ENCODE data around the gene WNT9A. TPM values are rescaled to one million over a fixed set of nuclear protein-coding genes. Genes with fewer than 3 reads are reported as not detected.

Gene WNT9A
- total RNA-seq, 2 experiments from 2014 or later: not detected

DNA sequence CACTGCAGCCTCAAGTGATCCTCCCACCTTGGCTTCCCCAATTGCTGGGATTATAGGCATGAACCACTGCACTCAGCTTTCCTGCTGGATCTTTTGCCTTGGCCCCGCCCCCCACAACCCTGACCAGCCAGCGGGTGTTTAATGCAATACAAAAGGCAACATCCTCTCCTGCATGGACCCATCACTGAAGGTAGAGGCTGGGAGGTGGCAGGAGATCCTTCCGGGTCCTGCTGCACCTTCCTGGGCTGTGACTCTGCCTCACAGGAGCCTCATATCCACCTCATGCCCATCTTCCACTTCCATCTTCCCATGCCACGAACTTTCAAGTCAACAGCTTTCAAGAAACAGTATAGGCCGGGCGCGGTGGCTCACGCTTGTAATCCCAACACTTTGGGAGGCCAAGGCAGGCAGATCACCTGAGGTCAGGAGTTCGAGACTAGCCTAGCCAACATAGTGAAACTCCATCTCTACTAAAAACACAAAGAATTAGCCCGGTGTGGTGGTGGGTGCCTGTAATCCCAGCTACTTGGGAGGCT, 11.7 kb upstream of the WNT9A start:
- intact Hi-C loops (cut with micrococcal nuclease; ENCODE audit: unreplicated experiment): loop anchor here (5.0 kb wide), 1 partner anchor 477 kb away; no protein-coding TSS in a partner anchor
- H3K4me2 ChIP-seq (ENCODE audit: low read length): no peak overlapping the region
- H3K4me3 ChIP-seq (ENCODE audit: low read depth, low read length, poor library complexity, severe bottlenecking): no peak overlapping the region
- no peaks in the 10 kb centered on the region for H3K9me2 ChIP-seq (ENCODE audit: insufficient read depth, low read length)
- POLR2A ChIA-PET: no interaction called here
- BruUV-seq (replicated peaks): no TSS peak
- no peaks in the 10 kb centered on the region for H4K20me1 ChIP-seq (ENCODE audit: insufficient read depth, low read length)
- no peaks in the 10 kb centered on the region for H3K79me2 ChIP-seq (ENCODE audit: insufficient read depth, low read depth, low read length)
- CTCF ChIA-PET (ENCODE audit: unreplicated experiment): no interaction called here
- H3K27ac ChIP-seq (ENCODE audit: low read depth, low read length, poor library complexity, severe bottlenecking): no peak overlapping the region
- H3K36me3 ChIP-seq (ENCODE audit: insufficient read depth, low read length): no peaks in the 10 kb centered on the region
- TF ChIP-seq EZH2phosphoT487 (IDR thresholded peaks at IDR 0.05; ENCODE audit: borderline replicate concordance, low read depth, low read length): no peak
- TF ChIP-seq, protein P1, sequence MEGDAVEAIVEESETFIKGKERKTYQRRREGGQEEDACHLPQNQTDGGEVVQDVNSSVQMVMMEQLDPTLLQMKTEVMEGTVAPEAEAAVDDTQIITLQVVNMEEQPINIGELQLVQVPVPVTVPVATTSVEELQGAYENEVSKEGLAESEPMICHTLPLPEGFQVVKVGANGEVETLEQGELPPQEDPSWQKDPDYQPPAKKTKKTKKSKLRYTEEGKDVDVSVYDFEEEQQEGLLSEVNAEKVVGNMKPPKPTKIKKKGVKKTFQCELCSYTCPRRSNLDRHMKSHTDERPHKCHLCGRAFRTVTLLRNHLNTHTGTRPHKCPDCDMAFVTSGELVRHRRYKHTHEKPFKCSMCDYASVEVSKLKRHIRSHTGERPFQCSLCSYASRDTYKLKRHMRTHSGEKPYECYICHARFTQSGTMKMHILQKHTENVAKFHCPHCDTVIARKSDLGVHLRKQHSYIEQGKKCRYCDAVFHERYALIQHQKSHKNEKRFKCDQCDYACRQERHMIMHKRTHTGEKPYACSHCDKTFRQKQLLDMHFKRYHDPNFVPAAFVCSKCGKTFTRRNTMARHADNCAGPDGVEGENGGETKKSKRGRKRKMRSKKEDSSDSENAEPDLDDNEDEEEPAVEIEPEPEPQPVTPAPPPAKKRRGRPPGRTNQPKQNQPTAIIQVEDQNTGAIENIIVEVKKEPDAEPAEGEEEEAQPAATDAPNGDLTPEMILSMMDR (conservative IDR thresholded peaks at IDR 0.05; ENCODE audit: low read length): no peak
- H3K9me3 ChIP-seq (ENCODE audit: low read length): no peaks in the 10 kb centered on the region
- DNase-seq (ENCODE audit: low spot score): no peak
- no peaks in the 10 kb centered on the region for H3K4me1 ChIP-seq (ENCODE audit: insufficient read depth, low read length, poor library complexity, severe bottlenecking)
- no peak overlapping the region for H2AFZ ChIP-seq (ENCODE audit: low read length)

DNA sequence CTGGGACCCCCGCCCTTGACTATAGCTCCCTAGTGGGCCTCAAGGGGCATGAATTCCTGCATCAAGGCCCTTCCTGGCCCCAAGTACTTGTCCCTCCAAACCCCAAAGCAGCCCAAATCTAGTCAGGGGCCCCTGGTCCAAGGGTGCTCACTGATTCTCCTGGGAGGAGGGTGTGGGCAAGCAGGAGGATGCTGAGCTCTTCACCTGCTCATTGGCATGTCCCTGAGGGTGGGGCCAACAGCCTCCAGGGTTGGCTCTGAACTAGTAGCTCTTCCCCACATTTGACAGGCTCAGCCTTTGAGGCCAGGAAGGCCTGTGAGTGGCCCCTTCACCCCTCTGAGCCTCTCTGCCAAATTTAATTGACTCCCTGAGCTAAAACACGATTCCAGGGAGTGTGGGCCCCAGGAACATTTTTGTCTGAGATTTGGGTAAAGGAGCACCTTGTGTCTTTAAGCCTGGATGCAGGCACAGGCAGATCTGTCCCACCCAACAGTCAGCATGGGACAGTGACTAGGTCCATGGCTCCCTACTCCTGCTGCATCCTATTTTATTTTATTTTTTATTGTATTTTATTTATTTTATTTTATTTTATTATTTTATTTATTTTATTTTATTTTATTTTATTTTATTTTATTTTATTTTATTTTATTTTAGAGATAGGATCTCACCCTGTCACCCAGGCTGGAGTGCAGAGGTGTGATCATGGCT, 11.0 kb upstream of the WNT9A start:
- BruUV-seq (replicated peaks): no TSS peak
- Histone ChIP-seq H3K4me1 (ENCODE audit: insufficient read depth, low read length, poor library complexity, severe bottlenecking) (no peaks in the 10 kb centered on the region), H2AFZ (ENCODE audit: low read length) (no peak overlapping the region), H3K9me2 (ENCODE audit: insufficient read depth, low read length) (no peaks in the 10 kb centered on the region), H3K27ac (ENCODE audit: low read depth, low read length, poor library complexity, severe bottlenecking) (no peak overlapping the region), H3K79me2 (ENCODE audit: insufficient read depth, low read depth, low read length) (no peaks in the 10 kb centered on the region), H4K20me1 (ENCODE audit: insufficient read depth, low read length) (no peaks in the 10 kb centered on the region), H3K4me2 (ENCODE audit: low read length) (no peak overlapping the region), H3K9me3 (ENCODE audit: low read length) (no peaks in the 10 kb centered on the region), H3K36me3 (ENCODE audit: insufficient read depth, low read length) (no peaks in the 10 kb centered on the region), H3K4me3 (ENCODE audit: low read depth, low read length, poor library complexity, severe bottlenecking) (no peak overlapping the region)
- DNase-seq (ENCODE audit: low spot score): no peak
- TF ChIP-seq, protein P1 (conservative IDR thresholded peaks at IDR 0.05; ENCODE audit: low read length): no peak
- TF ChIP-seq EZH2phosphoT487 (IDR thresholded peaks at IDR 0.05; ENCODE audit: borderline replicate concordance, low read depth, low read length): no peak
- intact Hi-C loops (cut with micrococcal nuclease; ENCODE audit: unreplicated experiment): loop anchor here (5.0 kb wide), 1 partner anchor 476 kb away; no protein-coding TSS in a partner anchor
- CTCF ChIA-PET (ENCODE audit: unreplicated experiment): no interaction called here
- POLR2A ChIA-PET: no interaction called here

DNA sequence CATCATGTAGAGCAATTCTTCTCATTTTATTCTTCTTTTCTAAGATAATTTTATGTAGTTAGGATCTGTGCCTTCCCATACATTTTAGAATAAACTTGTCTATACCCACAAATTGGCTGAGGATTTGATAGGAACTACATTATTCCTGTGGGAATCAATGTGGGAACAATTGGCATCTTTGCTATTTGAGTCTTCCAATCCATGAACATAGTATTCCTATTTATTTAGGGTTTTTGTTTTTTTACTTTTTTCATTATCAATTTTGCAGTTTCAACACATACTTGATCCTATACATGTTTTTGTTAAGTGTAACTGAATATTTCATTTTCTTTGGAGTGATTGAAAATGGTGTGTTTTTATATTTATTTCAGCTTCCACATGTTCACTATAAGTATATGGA, 8.1 kb upstream of the WNT9A start:
- no peaks in the 10 kb centered on the region for H3K9me2 ChIP-seq (ENCODE audit: insufficient read depth, low read length)
- no peaks in the 10 kb centered on the region for H3K4me1 ChIP-seq (ENCODE audit: insufficient read depth, low read length, poor library complexity, severe bottlenecking)
- intact Hi-C loops (cut with micrococcal nuclease; ENCODE audit: unreplicated experiment): loop anchor here (5.0 kb wide), 1 partner anchor 474 kb away; no protein-coding TSS in a partner anchor
- TF ChIP-seq, protein P1 (conservative IDR thresholded peaks at IDR 0.05; ENCODE audit: low read length): no peak
- no peak for TF ChIP-seq EZH2phosphoT487 (IDR thresholded peaks at IDR 0.05; ENCODE audit: borderline replicate concordance, low read depth, low read length)
- no peak overlapping the region for H3K4me3 ChIP-seq (ENCODE audit: low read depth, low read length, poor library complexity, severe bottlenecking)
- no peak for DNase-seq (ENCODE audit: low spot score)
- no TSS peak for BruUV-seq (replicated peaks)
- H4K20me1 ChIP-seq (ENCODE audit: insufficient read depth, low read length): no peaks in the 10 kb centered on the region
- no peaks in the 10 kb centered on the region for H3K79me2 ChIP-seq (ENCODE audit: insufficient read depth, low read depth, low read length)
- H3K27ac ChIP-seq (ENCODE audit: low read depth, low read length, poor library complexity, severe bottlenecking): no peak overlapping the region
- POLR2A ChIA-PET: interaction anchor here (0.6 kb wide), 1 partner anchor 152 kb away, joined by 3 read pairs; no protein-coding TSS in a partner anchor
- H3K9me3 ChIP-seq (ENCODE audit: low read length): no peaks in the 10 kb centered on the region
- H3K4me2 ChIP-seq (ENCODE audit: low read length): no peak overlapping the region
- no peaks in the 10 kb centered on the region for H3K36me3 ChIP-seq (ENCODE audit: insufficient read depth, low read length)
- CTCF ChIA-PET (ENCODE audit: unreplicated experiment): no interaction called here
- no peak overlapping the region for H2AFZ ChIP-seq (ENCODE audit: low read length)
